Central memory CD8-positive, alpha-beta T cell (primary cell): ENCODE measurements around the gene XKR3.
"Not testable (repeated sequence)": the region's sequence is repeated elsewhere in the genome, so short reads cannot be mapped to it uniquely, and the experiment has no call there.

Experiments used
- ATAC-seq: fragments of 150-1000 bp; cut with Tn5 transposase; replicated peaks from 2 replicates; pipeline ENCODE4 v1.10.0; 2022; ENCODE audit warnings: mild to moderate bottlenecking, moderate FRiP score, moderate number of reproducible peaks; ENCODE audit not compliant: poor library complexity, severe bottlenecking; ENCODE audit errors: extremely low read depth
- DNase-seq, 2 donors: peaks; one replicate each; pipeline ENCODE4 v3.0.0; 2021; ENCODE audit warnings: low spot score in 2 of 2
- H3K27ac Mint-ChIP-seq: one replicate; pipeline ENCODE4 v1.8.0; 2022; ENCODE audit warnings: low read depth, mild to moderate bottlenecking, moderate library complexity, mixed read lengths
- H3K27me3 Mint-ChIP-seq: one replicate; pipeline ENCODE4 v1.8.0; 2022; ENCODE audit warnings: mixed read lengths
- H3K36me3 Mint-ChIP-seq: one replicate; pipeline ENCODE4 v1.8.0; 2022; ENCODE audit warnings: mild to moderate bottlenecking, moderate library complexity, mixed read lengths; ENCODE audit not compliant: insufficient read depth
- H3K4me1 Mint-ChIP-seq: one replicate; pipeline ENCODE4 v1.8.0; 2022; ENCODE audit warnings: mixed read lengths
- H3K4me3 Mint-ChIP-seq: one replicate; pipeline ENCODE4 v1.8.0; 2022; ENCODE audit warnings: mild to moderate bottlenecking, moderate library complexity, mixed read lengths
- H3K9me3 Mint-ChIP-seq: one replicate; pipeline ENCODE4 v1.8.0; 2022; ENCODE audit warnings: mixed read lengths

The XKR3 gene

GRCh38 chr22:16771569-16771968 is 53.6 kb downstream of the XKR3 start:
- not testable (repeated sequence) for H3K36me3 Mint-ChIP-seq, ATAC-seq, H3K27me3 Mint-ChIP-seq, H3K4me1 Mint-ChIP-seq, DNase-seq, H3K27ac Mint-ChIP-seq, H3K4me3 Mint-ChIP-seq
- peaks cover 11% of the 10 kb centered on the region for H3K9me3 Mint-ChIP-seq

GRCh38 chr22:16767927-16768326 is 57.3 kb downstream of the XKR3 start:
- not testable (repeated sequence) for H3K27ac Mint-ChIP-seq, H3K4me1 Mint-ChIP-seq, DNase-seq, ATAC-seq, H3K4me3 Mint-ChIP-seq, H3K27me3 Mint-ChIP-seq, H3K36me3 Mint-ChIP-seq
- H3K9me3 Mint-ChIP-seq = peaks cover 18% of the 10 kb centered on the region

GRCh38 chr22:16762224-16762623 is 63.0 kb downstream of the XKR3 start:
- H3K36me3 Mint-ChIP-seq, ATAC-seq, DNase-seq, H3K4me3 Mint-ChIP-seq, H3K27me3 Mint-ChIP-seq, H3K27ac Mint-ChIP-seq, H3K4me1 Mint-ChIP-seq: not testable (repeated sequence)
- H3K9me3 Mint-ChIP-seq = peaks cover 10% of the 10 kb centered on the region

GRCh38 chr22:16760416-16760815 is 64.8 kb downstream of the XKR3 start:
- not testable (repeated sequence) for ATAC-seq, H3K27ac Mint-ChIP-seq, H3K4me1 Mint-ChIP-seq, H3K36me3 Mint-ChIP-seq, H3K9me3 Mint-ChIP-seq, H3K27me3 Mint-ChIP-seq, DNase-seq, H3K4me3 Mint-ChIP-seq

GRCh38 chr22:16749282-16749681 is 75.9 kb downstream of the XKR3 start:
- DNase-seq, H3K27ac Mint-ChIP-seq, H3K27me3 Mint-ChIP-seq, H3K9me3 Mint-ChIP-seq, H3K4me3 Mint-ChIP-seq, H3K36me3 Mint-ChIP-seq, ATAC-seq, H3K4me1 Mint-ChIP-seq: not testable (repeated sequence)

GRCh38 chr22:16748160-16748929 is 76.9 kb downstream of the XKR3 start:
- not testable (repeated sequence) for H3K9me3 Mint-ChIP-seq, H3K27ac Mint-ChIP-seq

GRCh38 chr22:16747266-16748159 is 77.7 kb downstream of the XKR3 start:
- ATAC-seq, H3K9me3 Mint-ChIP-seq, H3K4me3 Mint-ChIP-seq, H3K4me1 Mint-ChIP-seq, H3K36me3 Mint-ChIP-seq, H3K27me3 Mint-ChIP-seq, H3K27ac Mint-ChIP-seq, DNase-seq: not testable (repeated sequence)

More at GRCh38 chr22:16748160-16748929, 76.9 kb downstream of the XKR3 start:
- not testable (repeated sequence) for H3K36me3 Mint-ChIP-seq, ATAC-seq, H3K4me1 Mint-ChIP-seq, H3K4me3 Mint-ChIP-seq, DNase-seq, H3K27me3 Mint-ChIP-seq

GRCh38 chr22:16734271-16734670 is 90.9 kb downstream of the XKR3 start:
- not testable (repeated sequence) for H3K36me3 Mint-ChIP-seq, H3K4me1 Mint-ChIP-seq, H3K27me3 Mint-ChIP-seq, H3K9me3 Mint-ChIP-seq, H3K27ac Mint-ChIP-seq, ATAC-seq, DNase-seq, H3K4me3 Mint-ChIP-seq
